GM18502 (cell line): ENCODE results near the gene TMEM138.

Source experiments
- ATAC-seq: cut with Tn5 transposase; IDR thresholded peaks from one replicate; pipeline ENCODE4 v1.9.1; 2021; ENCODE audit warnings: mild to moderate bottlenecking; ENCODE audit not compliant: unreplicated experiment, poor library complexity

TMEM138 gene

DNA sequence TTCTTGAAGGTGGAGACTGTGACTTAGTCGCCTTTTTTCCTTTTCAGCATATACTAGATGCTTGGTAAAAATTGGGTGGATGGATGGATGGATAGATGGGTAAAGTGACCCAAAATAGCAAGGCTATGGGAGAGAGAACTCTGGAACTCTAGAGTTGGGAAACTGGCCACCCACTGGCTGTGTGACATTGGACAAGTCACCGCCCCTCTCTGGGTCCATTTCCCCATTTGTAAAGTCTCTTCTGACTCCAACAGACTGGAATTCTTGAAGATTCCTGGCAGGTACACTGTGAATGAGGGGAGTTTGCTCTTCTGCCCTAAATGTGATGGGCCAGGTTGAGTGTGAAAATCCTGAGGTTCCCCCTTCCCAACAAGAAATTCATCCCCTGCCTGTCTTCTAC, 21.2 kb upstream of the TMEM138 start:
- ATAC-seq: no peak

DNA sequence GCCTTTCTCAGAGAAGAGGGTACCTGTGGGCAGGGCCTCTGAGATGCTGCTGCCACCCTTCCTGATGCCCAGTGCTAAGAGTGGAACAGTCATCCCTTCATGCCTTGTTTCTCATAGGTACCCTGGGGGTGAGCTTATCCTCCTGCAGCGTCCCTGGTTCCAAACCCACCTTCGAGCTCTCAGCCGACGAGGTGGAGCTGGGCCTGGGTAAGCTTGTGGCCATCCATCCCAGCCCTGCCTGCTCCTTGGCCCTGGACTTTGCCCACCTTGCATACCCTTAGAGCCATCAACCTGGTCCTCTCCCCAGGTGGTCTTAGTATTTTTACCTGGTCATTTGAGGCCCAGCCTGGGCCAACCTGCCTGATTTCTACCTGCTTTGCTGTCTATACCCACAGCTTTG, 20.5 kb upstream of the TMEM138 start:
- ATAC-seq: no peak

DNA sequence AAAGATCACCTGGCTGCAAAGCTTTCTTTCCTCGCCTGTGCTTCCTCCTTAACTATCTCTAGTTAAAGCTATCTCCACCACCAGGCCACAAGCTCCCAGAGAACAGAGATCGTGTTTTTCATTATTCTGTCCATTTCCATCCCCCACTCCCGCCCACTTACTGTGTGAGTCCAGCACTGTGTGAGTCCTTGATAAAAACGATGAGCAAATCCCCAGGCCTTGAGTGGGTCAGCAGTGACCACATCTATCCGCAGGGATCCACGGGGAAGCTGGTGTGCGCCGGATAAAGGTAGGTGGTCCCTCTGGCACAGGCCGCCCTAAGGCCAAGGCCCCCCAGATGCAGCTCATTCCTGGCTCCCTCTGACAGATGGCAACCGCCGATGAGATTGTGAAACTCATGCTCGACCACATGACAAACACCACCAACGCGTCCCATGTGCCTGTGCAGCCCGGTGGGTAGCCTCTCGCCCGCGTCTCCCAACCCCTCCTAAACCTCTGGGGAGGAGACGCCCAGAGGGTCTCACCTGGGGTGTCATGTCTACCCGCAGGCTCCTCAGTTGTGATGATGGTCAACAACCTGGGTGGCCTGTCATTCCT, 19.9 kb upstream of the TMEM138 start:
- no peak for ATAC-seq

- no peak for ATAC-seq
These were observed 18.1 kb upstream of the TMEM138 start for GRCh38 chr11:61343792-61344745.

DNA sequence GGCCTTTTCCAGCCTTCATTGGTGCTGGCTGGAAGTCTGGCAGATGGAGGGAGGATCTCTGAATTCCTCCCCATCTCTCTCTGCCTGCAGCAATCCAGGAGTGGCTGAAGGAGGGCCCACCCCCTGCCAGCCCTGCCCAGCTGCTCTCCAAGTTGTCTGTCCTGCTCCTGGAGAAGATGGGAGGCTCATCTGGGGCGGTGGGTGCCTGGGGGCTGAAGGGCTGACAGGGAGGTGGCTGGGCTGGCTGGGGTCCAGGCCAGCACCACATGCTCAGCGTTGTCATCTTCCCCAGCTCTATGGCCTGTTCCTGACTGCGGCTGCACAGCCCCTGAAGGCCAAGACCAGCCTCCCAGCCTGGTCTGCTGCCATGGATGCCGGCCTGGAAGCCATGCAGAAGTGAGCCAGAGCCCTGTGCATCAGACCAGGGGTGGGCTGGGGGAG, 17.0 kb upstream of the TMEM138 start:
- no peak for ATAC-seq

DNA sequence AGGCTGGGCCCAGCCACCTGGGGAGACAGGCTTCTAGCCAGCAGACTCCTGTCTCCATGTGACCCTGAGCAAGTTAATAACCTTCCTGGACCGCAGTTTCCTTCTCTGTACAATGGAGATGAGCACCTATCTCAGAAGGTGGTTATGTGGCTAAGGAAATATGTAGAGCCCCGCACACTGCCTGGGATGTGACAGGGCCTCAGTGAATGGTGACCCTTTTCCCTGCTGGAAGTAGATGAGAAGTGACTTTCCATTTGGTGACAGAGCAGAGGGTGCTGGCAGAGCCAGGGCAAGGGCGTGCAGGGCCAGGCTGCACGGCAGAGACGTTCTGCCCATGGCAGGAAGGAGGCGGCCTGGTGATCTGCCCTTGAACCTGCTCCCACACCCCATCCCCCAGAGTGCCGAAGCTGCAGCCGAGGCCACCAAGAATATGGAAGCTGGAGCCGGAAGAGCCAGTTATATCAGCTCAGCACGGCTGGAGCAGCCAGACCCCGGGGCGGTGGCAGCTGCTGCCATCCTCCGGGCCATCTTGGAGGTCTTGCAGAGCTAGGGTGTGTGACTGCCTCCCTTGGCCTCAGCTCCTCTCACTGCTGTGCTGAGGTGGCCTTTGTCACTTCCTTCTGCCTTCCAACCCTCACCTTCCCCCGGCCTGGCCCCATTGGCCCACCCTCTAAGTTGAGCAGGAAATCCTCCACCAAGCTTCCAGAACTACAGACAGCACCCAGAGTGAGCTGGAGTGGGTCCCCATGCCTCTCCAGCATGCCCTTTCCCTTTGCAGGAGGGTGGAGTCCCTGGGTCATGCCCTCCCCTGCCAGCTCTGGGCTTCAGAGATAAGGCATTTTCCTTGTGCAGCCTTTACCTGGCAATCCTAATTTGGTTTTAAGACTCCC, 16.0 kb upstream of the TMEM138 start:
- no peak for ATAC-seq

GRCh38 chr11:61347916-61348461, 14.2 kb upstream of the TMEM138 start:
- ATAC-seq: no peak

- no peak for ATAC-seq
These were observed 12.9 kb upstream of the TMEM138 start for GRCh38 chr11:61349189-61349751.

DNA sequence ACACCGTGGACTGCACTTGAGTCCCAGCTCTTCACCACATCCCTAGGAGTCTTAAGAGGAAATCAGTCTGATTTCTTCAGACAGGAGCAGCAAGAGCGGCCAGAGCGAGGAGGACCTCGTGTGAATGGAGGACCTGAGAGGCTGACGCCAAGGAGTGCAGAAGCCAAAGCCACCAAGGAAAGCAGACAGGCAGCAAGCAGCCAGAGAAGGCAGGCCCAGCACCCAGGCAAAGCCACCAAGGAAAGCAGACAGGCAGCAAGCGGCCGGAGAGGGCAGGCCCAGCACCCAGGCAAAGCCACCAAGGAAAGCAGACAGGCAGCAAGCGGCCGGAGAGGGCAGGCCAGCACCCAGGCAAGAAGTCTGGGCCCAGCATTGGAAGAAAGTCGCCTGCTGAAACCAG, 12.3 kb upstream of the TMEM138 start:
- ATAC-seq: no peak

- no peak for ATAC-seq
These were observed 11.8 kb upstream of the TMEM138 start for GRCh38 chr11:61350336-61350735.

DNA sequence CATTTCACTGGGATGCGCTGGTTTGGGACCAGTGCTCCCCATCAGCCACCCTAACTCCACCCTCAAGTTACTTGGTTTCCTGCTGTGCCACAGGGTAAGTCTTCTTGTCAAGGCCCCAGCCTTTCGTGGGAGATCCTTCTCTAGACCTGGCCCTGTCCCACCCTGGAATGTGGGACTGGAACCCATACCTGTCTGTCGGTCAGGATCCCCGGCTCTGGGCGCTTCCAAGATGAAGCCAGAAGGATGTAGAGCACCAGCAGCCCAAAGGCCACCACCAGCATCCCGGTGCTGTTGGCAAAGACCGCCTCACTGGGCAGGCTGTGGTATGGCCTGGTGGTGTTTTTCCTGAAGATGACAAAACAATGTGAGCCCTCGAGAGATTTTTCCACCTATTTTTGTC, 11.4 kb upstream of the TMEM138 start:
- no peak for ATAC-seq

DNA sequence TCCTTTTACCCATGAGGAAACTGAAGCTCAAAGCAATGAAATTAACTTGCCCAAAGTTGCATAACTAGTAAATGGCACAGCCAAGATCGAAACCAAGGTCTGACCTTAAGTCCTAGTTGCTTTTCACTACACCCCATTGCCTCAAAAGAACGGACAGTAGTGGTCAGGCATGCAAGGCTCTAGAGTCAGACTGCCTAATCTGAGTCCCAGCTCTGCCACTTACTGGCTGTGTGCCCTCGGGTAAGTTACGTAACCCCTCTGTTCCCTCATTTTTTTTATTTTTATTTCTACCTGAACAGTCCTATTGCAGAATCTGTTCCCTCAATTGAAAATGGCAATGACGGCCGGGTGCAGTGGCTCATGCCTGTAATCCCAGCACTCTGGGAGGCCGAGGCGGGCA, 10.1 kb upstream of the TMEM138 start:
- no peak for ATAC-seq

DNA sequence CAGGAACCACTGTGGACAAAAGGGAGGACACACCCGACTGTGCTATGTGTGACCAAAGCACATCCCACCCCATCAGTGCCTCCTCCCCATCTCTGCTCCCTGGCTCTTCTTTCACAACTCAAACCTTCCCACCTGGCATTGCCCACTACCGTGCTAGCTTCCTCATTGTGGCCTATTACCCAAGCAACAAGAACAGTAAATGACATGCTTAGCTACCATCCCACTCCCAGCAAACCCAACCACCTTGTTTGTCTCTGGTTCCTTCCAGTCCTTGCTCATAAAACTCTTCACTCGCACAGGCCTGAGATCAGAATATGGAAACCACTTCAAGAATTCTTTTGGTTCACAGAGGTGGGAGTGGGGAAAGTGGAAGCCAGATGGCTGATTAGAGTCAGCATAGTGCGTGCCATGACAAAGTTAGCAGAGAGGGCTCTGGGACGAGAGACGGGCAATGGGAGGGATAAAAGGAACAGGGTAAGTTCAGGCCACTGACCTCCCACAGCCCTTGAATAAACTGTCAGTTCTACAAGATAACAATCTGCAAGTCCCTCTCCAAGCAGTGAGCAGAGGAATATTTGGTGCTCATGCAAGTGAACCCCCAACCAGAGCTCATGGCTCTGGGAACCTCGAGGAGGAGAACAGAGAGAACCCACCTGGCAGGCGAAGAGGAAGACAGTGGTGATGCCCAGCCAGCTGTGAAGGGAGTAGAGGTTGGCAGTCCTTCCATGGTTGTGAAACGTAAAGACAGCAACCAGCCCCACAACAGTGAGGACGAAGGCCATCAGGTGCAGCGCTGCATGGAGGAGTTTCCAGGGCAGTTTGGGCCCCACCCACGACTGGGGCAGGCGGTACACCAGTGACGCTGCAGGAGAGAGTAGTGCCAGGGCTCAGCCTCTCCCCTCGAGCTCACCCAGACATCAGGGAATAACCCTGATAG, 8.8 kb upstream of the TMEM138 start:
- no peak for ATAC-seq

- ATAC-seq: no peak
These were observed 8.0 kb upstream of the TMEM138 start for GRCh38 chr11:61354208-61354607.

DNA sequence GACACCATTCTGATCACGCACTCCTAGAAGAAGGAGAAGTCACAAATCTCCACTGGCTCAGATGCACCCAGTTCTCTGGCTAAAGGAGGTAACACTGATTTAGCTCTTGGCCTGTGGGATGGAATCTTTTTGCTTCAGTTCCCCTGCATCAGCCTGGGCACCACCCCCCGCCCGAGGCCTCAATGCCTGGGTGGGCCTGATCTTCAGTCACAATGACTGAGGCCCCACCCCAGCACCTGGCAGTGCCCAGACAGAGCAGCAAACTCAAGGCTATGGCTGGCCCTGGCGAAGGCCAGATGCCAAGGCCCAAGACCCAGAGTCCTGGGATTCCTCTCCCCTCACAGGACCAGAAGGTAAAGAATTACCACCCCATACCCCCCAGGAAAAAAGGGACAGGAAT, 5.5 kb upstream of the TMEM138 start:
- ATAC-seq: no peak

GRCh38 chr11:61357233-61357893, 4.8 kb upstream of the TMEM138 start:
- ATAC-seq: peak; percentile 54

DNA sequence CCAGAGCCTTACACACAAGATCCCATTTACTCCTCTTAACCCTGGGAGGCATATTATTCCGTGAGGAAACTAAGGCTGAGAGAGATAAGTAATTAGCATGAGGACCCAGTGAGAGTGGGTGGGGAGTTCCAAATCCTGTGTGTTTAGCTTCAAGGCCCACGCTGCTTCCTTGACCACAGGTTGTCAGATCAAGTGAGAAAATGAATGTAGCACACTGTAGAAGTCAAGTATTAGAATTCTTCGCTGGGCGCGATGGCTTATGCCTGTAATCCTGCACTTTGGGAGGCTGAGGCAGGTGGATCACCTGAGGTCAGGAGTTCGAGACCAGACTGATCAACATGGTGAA, 4.3 kb upstream of the TMEM138 start:
- ATAC-seq: no peak

- ATAC-seq: no peak
These were observed 3.6 kb upstream of the TMEM138 start for GRCh38 chr11:61358566-61358965.

DNA sequence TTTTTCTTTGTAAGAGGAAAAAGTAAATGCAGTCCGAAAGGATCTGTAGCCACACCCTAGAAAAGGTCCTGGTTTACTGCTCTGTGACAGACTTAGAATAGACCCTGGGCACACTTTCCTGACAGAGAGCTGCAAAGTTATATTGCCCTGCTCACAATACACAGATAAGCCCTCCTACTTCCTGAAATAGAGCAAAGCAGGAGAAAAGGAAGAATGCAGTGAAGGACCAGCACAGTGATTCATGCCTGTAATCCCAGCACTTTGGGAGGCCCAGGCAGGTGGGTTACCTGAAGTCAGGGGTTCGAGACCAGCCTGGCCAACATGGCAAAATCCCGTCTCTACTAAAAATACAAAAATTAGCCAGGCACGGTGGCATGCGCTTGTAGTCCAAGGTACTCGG, 2.7 kb upstream of the TMEM138 start:
- ATAC-seq: no peak
